ENCODE results near the gene MOB3C.
"Not testable (repeated sequence)": the region's sequence is repeated elsewhere in the genome, so short reads cannot be mapped to it uniquely, and the experiment has no call there.

Gene MOB3C

GRCh38 chr1:46655848-46656247 lies 39.2 kb upstream of the MOB3C start:
- no peak for TF ChIP-seq CTCF (IDR thresholded peaks at IDR 0.05; ENCODE audit: insufficient read depth, low read depth, low read length, missing control alignments)
- H3K4me3 ChIP-seq (ENCODE audit: low read length), result no peak overlapping the region
- DNase-seq (ENCODE audit: low read depth), result no peak

GRCh38 chr1:46654698-46655097 lies 38.1 kb upstream of the MOB3C start:
- DNase-seq (ENCODE audit: low read depth); H3K4me3 ChIP-seq (ENCODE audit: low read length): not testable (repeated sequence)

- H3K4me3 ChIP-seq (ENCODE audit: low read length), result no peak overlapping the region
- TF ChIP-seq CTCF (IDR thresholded peaks at IDR 0.05; ENCODE audit: insufficient read depth, low read depth, low read length, missing control alignments), result no peak
- no peak for DNase-seq (ENCODE audit: low read depth)
Observed at GRCh38 chr1:46654012-46654411, 37.4 kb upstream of the MOB3C start.

GRCh38 chr1:46653405-46653958 lies 36.9 kb upstream of the MOB3C start:
- no peak overlapping the region for H3K4me3 ChIP-seq (ENCODE audit: low read length)
- TF ChIP-seq CTCF (IDR thresholded peaks at IDR 0.05; ENCODE audit: insufficient read depth, low read depth, low read length, missing control alignments), result no peak
- no peak for DNase-seq (ENCODE audit: low read depth)

GRCh38 chr1:46652321-46653100 lies 35.9 kb upstream of the MOB3C start:
- DNase-seq (ENCODE audit: low read depth), result peak; percentile 53
- no peak for TF ChIP-seq CTCF (IDR thresholded peaks at IDR 0.05; ENCODE audit: insufficient read depth, low read depth, low read length, missing control alignments)
- H3K4me3 ChIP-seq (ENCODE audit: low read length), result no peak overlapping the region

- DNase-seq (ENCODE audit: low read depth); H3K4me3 ChIP-seq (ENCODE audit: low read length): not testable (repeated sequence)
Observed at GRCh38 chr1:46651152-46651551, 34.5 kb upstream of the MOB3C start.

GRCh38 chr1:46650491-46650890 lies 33.9 kb upstream of the MOB3C start:
- no peak for TF ChIP-seq CTCF (IDR thresholded peaks at IDR 0.05; ENCODE audit: insufficient read depth, low read depth, low read length, missing control alignments)
- no peak for DNase-seq (ENCODE audit: low read depth)
- no peak overlapping the region for H3K4me3 ChIP-seq (ENCODE audit: low read length)

- TF ChIP-seq CTCF (IDR thresholded peaks at IDR 0.05; ENCODE audit: insufficient read depth, low read depth, low read length, missing control alignments), result no peak
- no peak for DNase-seq (ENCODE audit: low read depth)
- no peak overlapping the region for H3K4me3 ChIP-seq (ENCODE audit: low read length)
Observed at GRCh38 chr1:46649764-46650163, 33.2 kb upstream of the MOB3C start.

Data from epithelial cell of esophagus (primary cell).